Progenitor cell of endocrine pancreas (in vitro differentiated cells): ENCODE results near the gene SYT13. TPM values are rescaled to one million over a fixed set of nuclear protein-coding genes. Genes with fewer than 3 reads are reported as not detected.
A peak's percentile ranks its signal among the peaks of the same experiment; 100 is the strongest.

Experiments
- DNase-seq: peaks from one replicate; pipeline ENCODE4 v3.0.0; 2021; ENCODE audit warnings: low spot score; ENCODE audit not compliant: unreplicated experiment
- H3K27ac Mint-ChIP-seq: 2 replicates; pipeline ENCODE4 v1.8.0; 2021; ENCODE audit warnings: mild to moderate bottlenecking, moderate library complexity, mixed read lengths
- H3K27me3 Mint-ChIP-seq: 2 replicates; pipeline ENCODE4 v1.8.0; 2021; ENCODE audit warnings: mixed read lengths
- H3K36me3 Mint-ChIP-seq: 2 replicates; pipeline ENCODE4 v1.8.0; 2022; ENCODE audit warnings: mixed read lengths; ENCODE audit not compliant: insufficient read depth
- H3K4me1 Mint-ChIP-seq: 2 replicates; pipeline ENCODE4 v1.8.0; 2021; ENCODE audit warnings: low read depth, mixed read lengths
- H3K4me3 Mint-ChIP-seq: 2 replicates; pipeline ENCODE4 v1.8.0; 2021; ENCODE audit warnings: low read depth, mild to moderate bottlenecking, moderate library complexity, mixed read lengths
- H3K9me3 Mint-ChIP-seq: 2 replicates; pipeline ENCODE4 v1.8.0; 2021; ENCODE audit warnings: low read depth, mixed read lengths
- total RNA-seq: library from RNA; stranded (reverse); gene quantifications from 2 replicates; pipeline ENCODE4 v1.2.1, GENCODE V29; 2021
- TF ChIP-seq, protein P1 (sequence below): fragments of 200-600 bp; sonication (generic); IDR thresholded peaks from one replicate; pipeline ENCODE4 v1.5.0; 2021; ENCODE audit warnings: antibody characterized with exemption, mild to moderate bottlenecking; ENCODE audit not compliant: unreplicated experiment

SYT13 gene
- total RNA-seq, 1 donor from 2014 or later: 24.5 TPM

DNA sequence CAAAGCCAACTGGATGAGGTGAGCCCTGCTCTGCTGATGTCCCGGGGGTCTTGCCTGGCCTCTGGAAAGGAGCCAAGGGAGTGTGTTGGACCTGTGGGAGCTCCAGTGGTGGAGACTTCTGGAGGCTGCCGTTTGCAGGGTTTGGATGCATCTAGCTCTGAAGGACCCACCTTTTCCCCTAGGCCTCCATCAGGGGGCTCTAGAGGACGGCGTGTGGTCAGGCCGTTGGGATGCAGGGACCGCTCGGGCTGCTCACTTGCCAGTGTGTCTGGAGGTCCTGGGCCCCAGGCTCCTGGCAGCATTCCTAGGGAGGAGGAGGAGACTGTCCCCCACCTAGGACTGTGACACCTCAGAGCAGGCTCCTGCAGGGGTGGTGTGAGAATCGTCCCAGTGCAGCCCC is 81.4 kb downstream of the SYT13 start:
- Mint-ChIP-seq H3K4me3 (no peak overlapping the region), H3K4me1 (peaks cover 14% of the 10 kb centered on the region), H3K9me3 (peaks cover 9% of the 10 kb centered on the region), H3K27me3 (no peaks in the 10 kb centered on the region), H3K27ac (no peak overlapping the region), H3K36me3 (peaks cover 19% of the 10 kb centered on the region)
- TF ChIP-seq, protein P1, sequence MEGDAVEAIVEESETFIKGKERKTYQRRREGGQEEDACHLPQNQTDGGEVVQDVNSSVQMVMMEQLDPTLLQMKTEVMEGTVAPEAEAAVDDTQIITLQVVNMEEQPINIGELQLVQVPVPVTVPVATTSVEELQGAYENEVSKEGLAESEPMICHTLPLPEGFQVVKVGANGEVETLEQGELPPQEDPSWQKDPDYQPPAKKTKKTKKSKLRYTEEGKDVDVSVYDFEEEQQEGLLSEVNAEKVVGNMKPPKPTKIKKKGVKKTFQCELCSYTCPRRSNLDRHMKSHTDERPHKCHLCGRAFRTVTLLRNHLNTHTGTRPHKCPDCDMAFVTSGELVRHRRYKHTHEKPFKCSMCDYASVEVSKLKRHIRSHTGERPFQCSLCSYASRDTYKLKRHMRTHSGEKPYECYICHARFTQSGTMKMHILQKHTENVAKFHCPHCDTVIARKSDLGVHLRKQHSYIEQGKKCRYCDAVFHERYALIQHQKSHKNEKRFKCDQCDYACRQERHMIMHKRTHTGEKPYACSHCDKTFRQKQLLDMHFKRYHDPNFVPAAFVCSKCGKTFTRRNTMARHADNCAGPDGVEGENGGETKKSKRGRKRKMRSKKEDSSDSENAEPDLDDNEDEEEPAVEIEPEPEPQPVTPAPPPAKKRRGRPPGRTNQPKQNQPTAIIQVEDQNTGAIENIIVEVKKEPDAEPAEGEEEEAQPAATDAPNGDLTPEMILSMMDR: peak; percentile 14
- no peak for DNase-seq

DNA sequence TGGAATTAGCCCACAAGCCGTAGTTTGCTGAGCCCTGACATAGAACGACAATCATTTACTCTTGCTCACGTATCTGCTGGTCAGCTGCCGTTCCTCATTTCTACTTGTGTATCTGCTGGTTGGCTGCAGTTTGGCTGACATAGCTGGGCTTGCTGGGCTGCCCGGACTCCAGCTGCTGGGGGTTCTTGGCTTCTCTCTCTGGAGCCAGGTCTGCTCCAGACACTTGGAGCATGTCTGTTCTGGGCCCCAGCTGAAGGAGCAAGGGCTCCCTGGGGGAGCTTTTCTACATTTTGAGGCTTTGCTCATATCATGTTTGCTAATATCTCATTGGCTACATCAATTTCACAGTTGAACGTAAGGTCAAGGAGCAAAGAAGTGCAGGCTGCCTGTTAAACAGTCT is 92.4 kb downstream of the SYT13 start:
- peaks cover 28% of the 10 kb centered on the region for H3K36me3 Mint-ChIP-seq
- H3K9me3 Mint-ChIP-seq: no peaks in the 10 kb centered on the region
- TF ChIP-seq, protein P1: no peak
- no peak overlapping the region for H3K4me3 Mint-ChIP-seq
- no peaks in the 10 kb centered on the region for H3K4me1 Mint-ChIP-seq
- H3K27me3 Mint-ChIP-seq: no peaks in the 10 kb centered on the region
- no peak overlapping the region for H3K27ac Mint-ChIP-seq
- no peak for DNase-seq

Other genes starting within 250 kb of the SYT13 start
- 23.7 and 27.1 TPM in 2 replicates for gene PRDM11, start 139.7 kb downstream of the SYT13 start, total RNA-seq